Neuron (in vitro differentiated cells): ENCODE results near the gene BTBD2.
A peak's percentile ranks its signal among the peaks of the same experiment; 100 is the strongest.

Source experiments
- H2AFZ ChIP-seq: one replicate; pipeline ENCODE4 v1.6.1; 2013; ENCODE audit warnings: low read depth, mild to moderate bottlenecking, inconsistent platforms, low read length, moderate library complexity
- H3K27me3 ChIP-seq: one replicate; pipeline ENCODE4 v1.6.1; 2013; ENCODE audit warnings: low read length; ENCODE audit not compliant: insufficient read depth
- H3K36me3 ChIP-seq: one replicate; pipeline ENCODE4 v1.6.1; 2013; ENCODE audit warnings: low read length; ENCODE audit not compliant: insufficient read depth
- H3K4me1 ChIP-seq: one replicate; pipeline ENCODE4 v1.6.1; 2013; ENCODE audit warnings: low read length; ENCODE audit not compliant: insufficient read depth
- H3K4me3 ChIP-seq: 2 replicates; pipeline ENCODE4 v1.5.1; 2013; ENCODE audit warnings: mild to moderate bottlenecking, low read length, moderate library complexity
- H3K9me3 ChIP-seq: one replicate; pipeline ENCODE4 v1.6.1; 2013; ENCODE audit warnings: low read length

BTBD2 gene

GRCh38 chr19:1944088-1944915 lies 71.2 kb downstream of the BTBD2 start:
- peaks cover 6% of the 10 kb centered on the region for H3K36me3 ChIP-seq
- peaks cover 22% of the 10 kb centered on the region for H3K4me1 ChIP-seq
- no peak overlapping the region for H2AFZ ChIP-seq
- H3K4me3 ChIP-seq = no peak overlapping the region
- peaks cover 10% of the 10 kb centered on the region for H3K9me3 ChIP-seq
- H3K27me3 ChIP-seq = no peaks in the 10 kb centered on the region

GRCh38 chr19:1943661-1944087 lies 71.8 kb downstream of the BTBD2 start:
- Histone ChIP-seq H3K36me3 (peaks cover 2% of the 10 kb centered on the region), H3K4me3 (peak overlapping the region; percentile 79), H3K9me3 (peaks cover 4% of the 10 kb centered on the region)

GRCh38 chr19:1942934-1943555 lies 72.5 kb downstream of the BTBD2 start:
- H2AFZ ChIP-seq = no peak overlapping the region
- H3K27me3 ChIP-seq = no peaks in the 10 kb centered on the region
- H3K36me3 ChIP-seq = no peaks in the 10 kb centered on the region
- H3K9me3 ChIP-seq = peaks cover 2% of the 10 kb centered on the region
- peaks cover 22% of the 10 kb centered on the region for H3K4me1 ChIP-seq
- peak overlapping the region; percentile 79 for H3K4me3 ChIP-seq

More at GRCh38 chr19:1943661-1944087, 71.8 kb downstream of the BTBD2 start:
- Histone ChIP-seq H2AFZ (no peak overlapping the region), H3K4me1 (peaks cover 22% of the 10 kb centered on the region), H3K27me3 (no peaks in the 10 kb centered on the region)

- H2AFZ ChIP-seq = no peak overlapping the region
- no peaks in the 10 kb centered on the region for H3K36me3 ChIP-seq
- H3K4me1 ChIP-seq = peaks cover 22% of the 10 kb centered on the region
- peak overlapping the region; percentile 79 for H3K4me3 ChIP-seq
- H3K9me3 ChIP-seq = peaks cover 2% of the 10 kb centered on the region
- H3K27me3 ChIP-seq = no peaks in the 10 kb centered on the region
Measured at GRCh38 chr19:1942078-1942933, 73.2 kb downstream of the BTBD2 start.

- Histone ChIP-seq H3K9me3 (peaks cover 2% of the 10 kb centered on the region), H3K27me3 (no peaks in the 10 kb centered on the region), H3K4me1 (peaks cover 22% of the 10 kb centered on the region), H3K36me3 (no peaks in the 10 kb centered on the region), H2AFZ (peak within 1 kb of the TSS; percentile 89), H3K4me3 (peak within 1 kb of the TSS; percentile 79)
Measured at GRCh38 chr19:1941146-1942077, 74.1 kb downstream of the BTBD2 start, which contains the start of gene CSNK1G2. TSS of gene CSNK1G2 (plus strand) at chr19:1941172. CDS start at chr19:1969773, 28,601 bp downstream.

- H3K9me3 ChIP-seq = peaks cover 5% of the 10 kb centered on the region
- no peak overlapping the region for H2AFZ ChIP-seq
- peaks cover 14% of the 10 kb centered on the region for H3K4me1 ChIP-seq
- H3K4me3 ChIP-seq = no peak overlapping the region
- no peaks in the 10 kb centered on the region for H3K27me3 ChIP-seq
- no peaks in the 10 kb centered on the region for H3K36me3 ChIP-seq
Measured at GRCh38 chr19:1938071-1938470, 77.4 kb downstream of the BTBD2 start.

GRCh38 chr19:1936916-1937610 lies 78.5 kb downstream of the BTBD2 start:
- peaks cover 9% of the 10 kb centered on the region for H3K4me1 ChIP-seq
- no peaks in the 10 kb centered on the region for H3K27me3 ChIP-seq
- no peaks in the 10 kb centered on the region for H3K36me3 ChIP-seq
- no peak overlapping the region for H3K4me3 ChIP-seq
- peaks cover 5% of the 10 kb centered on the region for H3K9me3 ChIP-seq
- H2AFZ ChIP-seq = no peak overlapping the region

- peaks cover 9% of the 10 kb centered on the region for H3K4me1 ChIP-seq
- no peaks in the 10 kb centered on the region for H3K36me3 ChIP-seq
- H2AFZ ChIP-seq = no peak overlapping the region
- H3K27me3 ChIP-seq = no peaks in the 10 kb centered on the region
- H3K4me3 ChIP-seq = no peak overlapping the region
- peaks cover 5% of the 10 kb centered on the region for H3K9me3 ChIP-seq
Measured at GRCh38 chr19:1936430-1936829, 79.1 kb downstream of the BTBD2 start.

GRCh38 chr19:1935484-1936208 lies 79.9 kb downstream of the BTBD2 start:
- Histone ChIP-seq H2AFZ (no peak overlapping the region), H3K9me3 (peaks cover 5% of the 10 kb centered on the region), H3K36me3 (no peaks in the 10 kb centered on the region), H3K4me1 (peaks cover 9% of the 10 kb centered on the region), H3K27me3 (no peaks in the 10 kb centered on the region), H3K4me3 (no peak overlapping the region)
